ENCODE data around the gene SMC4. TPM values are rescaled to one million over a fixed set of nuclear protein-coding genes. Genes with fewer than 3 reads are reported as not detected.

SMC4 gene
- total RNA-seq, 1 donor from 2014 or later: 194 TPM

GRCh38 chr3:160454995-160455394, 55.5 kb downstream of the SMC4 start:
- Mint-ChIP-seq H3K27ac (no peak overlapping the region), H3K36me3 (ENCODE audit: low read depth) (peaks cover 4% of the 10 kb centered on the region), H3K4me3 (ENCODE audit: low read depth) (no peak overlapping the region), H3K4me1 (ENCODE audit: low read depth) (peaks cover 10% of the 10 kb centered on the region), H3K9me3 (peaks cover 5% of the 10 kb centered on the region), H3K27me3 (ENCODE audit: low read depth) (peaks cover 21% of the 10 kb centered on the region)
- intact Hi-C loops (cut with micrococcal nuclease): no loop called here
- no peak for DNase-seq (ENCODE audit: low spot score)

DNA sequence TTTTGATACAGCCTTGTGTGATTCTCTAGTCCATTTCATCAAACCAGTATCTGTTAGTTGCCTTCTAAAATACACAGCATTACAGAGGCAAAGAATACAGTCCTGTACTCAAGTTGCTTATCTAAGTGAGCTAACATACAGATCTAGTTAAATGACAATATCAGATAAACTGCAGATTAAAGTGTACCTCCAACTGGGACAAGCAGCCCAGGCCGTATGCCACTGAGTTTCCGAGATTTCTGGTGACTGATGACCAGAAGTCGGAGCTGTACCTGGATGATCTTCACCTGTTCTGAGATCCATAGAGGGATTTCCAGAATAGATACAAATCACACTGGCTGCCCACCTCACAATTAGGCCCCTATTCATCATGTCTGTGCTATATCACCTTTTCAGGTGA, 56.4 kb downstream of the SMC4 start:
- DNase-seq (ENCODE audit: low spot score): no peak
- Mint-ChIP-seq H3K4me1 (ENCODE audit: low read depth) (peaks cover 2% of the 10 kb centered on the region), H3K4me3 (ENCODE audit: low read depth) (no peak overlapping the region), H3K9me3 (no peaks in the 10 kb centered on the region), H3K36me3 (ENCODE audit: low read depth) (no peaks in the 10 kb centered on the region), H3K27ac (no peak overlapping the region), H3K27me3 (ENCODE audit: low read depth) (peaks cover 21% of the 10 kb centered on the region)
- intact Hi-C loops (cut with micrococcal nuclease): no loop called here

DNA sequence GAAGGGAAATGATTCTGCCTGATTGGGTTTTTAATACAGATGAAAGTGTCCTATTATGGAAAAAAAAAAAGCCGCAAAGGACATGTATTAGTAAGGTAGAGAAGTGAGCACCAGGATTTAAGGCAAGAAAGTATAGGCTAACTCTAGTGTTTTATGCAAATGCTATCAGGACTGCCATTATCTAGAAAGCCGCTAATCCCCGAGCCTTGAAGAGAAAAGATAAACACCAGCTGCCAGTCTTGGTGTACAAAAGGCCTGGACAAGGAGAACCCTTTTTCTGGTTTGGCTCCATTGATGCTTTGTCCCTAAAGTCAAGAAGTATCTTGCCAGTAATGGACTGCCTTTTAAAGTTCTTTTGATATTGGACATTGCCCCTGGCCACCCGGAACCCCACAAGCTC, 58.7 kb downstream of the SMC4 start:
- Mint-ChIP-seq H3K9me3 (no peaks in the 10 kb centered on the region), H3K27ac (no peak overlapping the region), H3K27me3 (ENCODE audit: low read depth) (peaks cover 37% of the 10 kb centered on the region), H3K4me3 (ENCODE audit: low read depth) (no peak overlapping the region), H3K36me3 (ENCODE audit: low read depth) (no peaks in the 10 kb centered on the region), H3K4me1 (ENCODE audit: low read depth) (no peaks in the 10 kb centered on the region)
- intact Hi-C loops (cut with micrococcal nuclease): no loop called here
- DNase-seq (ENCODE audit: low spot score): no peak

GRCh38 chr3:160459450-160459970, 60.1 kb downstream of the SMC4 start:
- H3K36me3 Mint-ChIP-seq (ENCODE audit: low read depth): no peaks in the 10 kb centered on the region

GRCh38 chr3:160460033-160460432, 60.6 kb downstream of the SMC4 start:
- Mint-ChIP-seq H3K27me3 (ENCODE audit: low read depth) (peaks cover 42% of the 10 kb centered on the region), H3K4me3 (ENCODE audit: low read depth) (no peak overlapping the region), H3K9me3 (no peaks in the 10 kb centered on the region), H3K4me1 (ENCODE audit: low read depth) (no peaks in the 10 kb centered on the region), H3K27ac (no peak overlapping the region), H3K36me3 (ENCODE audit: low read depth) (no peaks in the 10 kb centered on the region)
- intact Hi-C loops (cut with micrococcal nuclease): no loop called here
- DNase-seq (ENCODE audit: low spot score): no peak

More at GRCh38 chr3:160459450-160459970, 60.1 kb downstream of the SMC4 start:
- DNase-seq (ENCODE audit: low spot score): no peak
- Mint-ChIP-seq H3K4me3 (ENCODE audit: low read depth) (no peak overlapping the region), H3K4me1 (ENCODE audit: low read depth) (no peaks in the 10 kb centered on the region), H3K27me3 (ENCODE audit: low read depth) (peaks cover 40% of the 10 kb centered on the region), H3K27ac (no peak overlapping the region), H3K9me3 (no peaks in the 10 kb centered on the region)
- intact Hi-C loops (cut with micrococcal nuclease): no loop called here

GRCh38 chr3:160464321-160464720, 64.9 kb downstream of the SMC4 start:
- Mint-ChIP-seq H3K4me3 (ENCODE audit: low read depth) (no peak overlapping the region), H3K4me1 (ENCODE audit: low read depth) (no peaks in the 10 kb centered on the region), H3K27ac (no peak overlapping the region), H3K27me3 (ENCODE audit: low read depth) (peaks cover 34% of the 10 kb centered on the region), H3K36me3 (ENCODE audit: low read depth) (no peaks in the 10 kb centered on the region), H3K9me3 (peaks cover 6% of the 10 kb centered on the region)
- intact Hi-C loops (cut with micrococcal nuclease): no loop called here
- no peak for DNase-seq (ENCODE audit: low spot score)

GRCh38 chr3:160464971-160465370, 65.5 kb downstream of the SMC4 start:
- peaks cover 4% of the 10 kb centered on the region for H3K36me3 Mint-ChIP-seq (ENCODE audit: low read depth)
- no peak overlapping the region for H3K4me3 Mint-ChIP-seq (ENCODE audit: low read depth)
- H3K4me1 Mint-ChIP-seq (ENCODE audit: low read depth): no peaks in the 10 kb centered on the region
- H3K27me3 Mint-ChIP-seq (ENCODE audit: low read depth): peaks cover 32% of the 10 kb centered on the region
- DNase-seq (ENCODE audit: low spot score): no peak
- peaks cover 13% of the 10 kb centered on the region for H3K9me3 Mint-ChIP-seq
- intact Hi-C loops (cut with micrococcal nuclease): no loop called here
- H3K27ac Mint-ChIP-seq: no peak overlapping the region

DNA sequence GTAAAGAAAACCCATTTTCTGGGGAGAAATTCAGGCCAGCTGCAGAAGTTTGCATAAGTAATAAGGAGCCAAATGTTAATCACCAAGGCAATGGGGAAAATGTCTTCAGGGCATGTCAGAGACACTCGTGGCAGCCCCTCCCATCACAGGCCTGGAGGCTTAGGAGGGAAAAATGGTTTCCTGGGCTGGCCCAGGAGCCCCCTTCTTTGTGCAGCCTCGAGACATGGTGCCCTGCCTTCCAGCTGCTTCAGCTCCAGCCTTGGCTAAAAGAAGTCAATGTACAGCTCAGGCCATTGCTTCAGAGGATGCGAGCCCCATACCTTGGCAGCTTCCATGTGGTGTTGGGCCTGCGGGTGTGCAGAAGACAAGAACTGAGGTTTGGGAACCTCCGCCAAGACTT, 70.7 kb downstream of the SMC4 start:
- peaks cover 4% of the 10 kb centered on the region for H3K36me3 Mint-ChIP-seq (ENCODE audit: low read depth)
- no peak overlapping the region for H3K4me3 Mint-ChIP-seq (ENCODE audit: low read depth)
- H3K9me3 Mint-ChIP-seq: peaks cover 17% of the 10 kb centered on the region
- no peaks in the 10 kb centered on the region for H3K4me1 Mint-ChIP-seq (ENCODE audit: low read depth)
- peaks cover 18% of the 10 kb centered on the region for H3K27me3 Mint-ChIP-seq (ENCODE audit: low read depth)
- intact Hi-C loops (cut with micrococcal nuclease): no loop called here
- no peak for DNase-seq (ENCODE audit: low spot score)
- H3K27ac Mint-ChIP-seq: no peak overlapping the region

GRCh38 chr3:160471892-160472291, 72.4 kb downstream of the SMC4 start:
- H3K27me3 Mint-ChIP-seq (ENCODE audit: low read depth): peaks cover 23% of the 10 kb centered on the region
- no peak overlapping the region for H3K4me3 Mint-ChIP-seq (ENCODE audit: low read depth)
- intact Hi-C loops (cut with micrococcal nuclease): no loop called here

GRCh38 chr3:160472344-160472743, 72.9 kb downstream of the SMC4 start:
- Mint-ChIP-seq H3K4me1 (ENCODE audit: low read depth) (no peaks in the 10 kb centered on the region), H3K27ac (no peak overlapping the region), H3K9me3 (peaks cover 17% of the 10 kb centered on the region), H3K4me3 (ENCODE audit: low read depth) (no peak overlapping the region), H3K36me3 (ENCODE audit: low read depth) (peaks cover 4% of the 10 kb centered on the region), H3K27me3 (ENCODE audit: low read depth) (peaks cover 21% of the 10 kb centered on the region)
- intact Hi-C loops (cut with micrococcal nuclease): no loop called here
- DNase-seq (ENCODE audit: low spot score): no peak

More at GRCh38 chr3:160471892-160472291, 72.4 kb downstream of the SMC4 start:
- Mint-ChIP-seq H3K9me3 (peaks cover 17% of the 10 kb centered on the region), H3K36me3 (ENCODE audit: low read depth) (peaks cover 4% of the 10 kb centered on the region), H3K4me1 (ENCODE audit: low read depth) (no peaks in the 10 kb centered on the region), H3K27ac (no peak overlapping the region)
- DNase-seq (ENCODE audit: low spot score): no peak

DNA sequence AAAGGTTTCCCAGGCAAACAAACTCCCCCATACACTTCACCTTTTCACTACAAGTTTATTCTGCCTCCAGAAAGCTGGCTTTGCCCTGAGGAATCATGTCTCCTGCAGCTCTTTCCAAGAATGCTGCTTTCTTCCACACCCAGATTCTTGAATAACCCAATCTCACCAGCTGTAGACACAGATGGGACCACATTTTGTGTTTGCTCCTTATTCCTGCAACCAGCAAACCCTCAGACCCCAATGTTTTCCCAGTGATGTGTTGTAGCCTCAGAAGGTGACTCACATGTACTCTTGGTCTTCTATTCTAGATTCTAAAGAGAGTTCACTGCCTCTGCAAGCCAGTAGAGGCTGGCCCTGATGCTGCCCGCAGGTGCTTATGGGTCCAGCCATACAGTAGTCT, 73.8 kb downstream of the SMC4 start:
- H3K4me1 Mint-ChIP-seq (ENCODE audit: low read depth): no peaks in the 10 kb centered on the region
- intact Hi-C loops (cut with micrococcal nuclease): no loop called here
- H3K36me3 Mint-ChIP-seq (ENCODE audit: low read depth): peaks cover 4% of the 10 kb centered on the region
- H3K27ac Mint-ChIP-seq: no peak overlapping the region
- DNase-seq (ENCODE audit: low spot score): no peak
- peaks cover 21% of the 10 kb centered on the region for H3K27me3 Mint-ChIP-seq (ENCODE audit: low read depth)
- no peak overlapping the region for H3K4me3 Mint-ChIP-seq (ENCODE audit: low read depth)
- H3K9me3 Mint-ChIP-seq: peaks cover 17% of the 10 kb centered on the region

GRCh38 chr3:160473978-160474377, 74.5 kb downstream of the SMC4 start:
- Mint-ChIP-seq H3K4me3 (ENCODE audit: low read depth) (no peak overlapping the region), H3K4me1 (ENCODE audit: low read depth) (no peaks in the 10 kb centered on the region), H3K27ac (no peak overlapping the region), H3K27me3 (ENCODE audit: low read depth) (peaks cover 19% of the 10 kb centered on the region), H3K36me3 (ENCODE audit: low read depth) (peaks cover 4% of the 10 kb centered on the region), H3K9me3 (peaks cover 14% of the 10 kb centered on the region)
- intact Hi-C loops (cut with micrococcal nuclease): no loop called here
- DNase-seq (ENCODE audit: low spot score): no peak

- H3K27me3 Mint-ChIP-seq (ENCODE audit: low read depth): peaks cover 16% of the 10 kb centered on the region
- H3K4me3 Mint-ChIP-seq (ENCODE audit: low read depth): no peak overlapping the region
- intact Hi-C loops (cut with micrococcal nuclease): no loop called here
- no peaks in the 10 kb centered on the region for H3K4me1 Mint-ChIP-seq (ENCODE audit: low read depth)
- peaks cover 4% of the 10 kb centered on the region for H3K36me3 Mint-ChIP-seq (ENCODE audit: low read depth)
- no peak for DNase-seq (ENCODE audit: low spot score)
- H3K27ac Mint-ChIP-seq: no peak overlapping the region
- peaks cover 10% of the 10 kb centered on the region for H3K9me3 Mint-ChIP-seq
Observed at GRCh38 chr3:160474416-160474838, 75.0 kb downstream of the SMC4 start.

DNA sequence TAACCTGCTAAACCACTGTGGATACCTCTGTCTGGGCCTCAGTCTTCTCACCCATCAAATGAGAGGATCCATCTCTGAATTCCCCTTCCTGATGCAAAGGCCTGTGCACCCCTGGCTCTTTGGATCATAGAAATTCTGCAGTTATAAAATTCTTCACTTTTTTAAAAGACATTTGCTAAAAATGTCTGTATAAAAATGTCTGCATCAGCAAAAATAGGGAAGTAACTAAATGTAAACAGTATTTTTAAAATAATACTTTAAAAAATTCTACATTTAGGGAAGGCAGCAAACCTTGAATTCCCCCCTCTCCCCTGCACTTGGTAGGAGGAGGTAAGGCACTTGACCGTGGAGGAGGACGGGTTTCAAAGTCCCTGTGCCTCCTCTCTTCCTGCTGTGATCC, 75.7 kb downstream of the SMC4 start:
- Mint-ChIP-seq H3K27me3 (ENCODE audit: low read depth) (peaks cover 16% of the 10 kb centered on the region), H3K4me1 (ENCODE audit: low read depth) (no peaks in the 10 kb centered on the region), H3K4me3 (ENCODE audit: low read depth) (no peak overlapping the region), H3K36me3 (ENCODE audit: low read depth) (no peaks in the 10 kb centered on the region), H3K9me3 (peaks cover 3% of the 10 kb centered on the region), H3K27ac (no peak overlapping the region)
- intact Hi-C loops (cut with micrococcal nuclease): no loop called here
- no peak for DNase-seq (ENCODE audit: low spot score)

All from activated T-helper 2 cell treated with anti-CD3 and anti-CD28 coated beads, Interferon-gamma antibody, Interleukin-2, Interleukin-4, amounts not matched to agents 10 μg/mL and 5 μg/mL and 100 μg/mL, durations not matched to agents 14 hours and 24 hours and 36 hours (primary cell).